GM23338 (cell line): ENCODE data around the gene OGN. TPM values are rescaled to one million over a fixed set of nuclear protein-coding genes. Genes with fewer than 3 reads are reported as not detected.

Source experiments
- ATAC-seq: fragments of 200-7000 bp; cut with Tn5 transposase; 3 replicates; pipeline ENCODE4 v1.9.1; 2020
- DNase-seq: peaks from one replicate; pipeline ENCODE4 v3.0.0-alpha.2; 2015; ENCODE audit warnings: low spot score
- H2AFZ ChIP-seq: fragments of 200-600 bp; sonication (generic); 2 replicates; pipeline ENCODE4 v1.8.0; 2016; ENCODE audit warnings: antibody characterized with exemption, mild to moderate bottlenecking, moderate library complexity
- H3F3A ChIP-seq: fragments of 200-600 bp; sonication (generic); replicated peaks from 2 replicates; pipeline ENCODE4 v1.8.0; 2017; ENCODE audit warnings: antibody characterized with exemption, mixed run types, low read depth
- H3K27ac ChIP-seq: fragments of 200-600 bp; sonication (generic); 2 replicates; pipeline ENCODE4 v1.6.1; 2016; ENCODE audit warnings: low read depth
- H3K27me3 ChIP-seq: fragments of 200-600 bp; sonication (generic); 2 replicates; pipeline ENCODE4 v1.8.0; 2016; ENCODE audit warnings: mild to moderate bottlenecking, mixed run types, moderate library complexity; ENCODE audit not compliant: insufficient read depth
- H3K36me3 ChIP-seq: fragments of 200-600 bp; sonication (generic); 2 replicates; pipeline ENCODE4 v1.8.0; 2016; ENCODE audit warnings: mild to moderate bottlenecking; ENCODE audit not compliant: insufficient read depth
- H3K4me1 ChIP-seq: fragments of 200-600 bp; sonication (generic); 2 replicates; pipeline ENCODE4 v1.8.0; 2016; ENCODE audit warnings: mild to moderate bottlenecking, moderate library complexity; ENCODE audit not compliant: insufficient read depth
- H3K4me2 ChIP-seq: fragments of 200-600 bp; sonication (generic); 2 replicates; pipeline ENCODE4 v1.7.1; 2017; ENCODE audit warnings: mixed run types
- H3K4me3 ChIP-seq: fragments of 200-600 bp; sonication (generic); 2 replicates; pipeline ENCODE4 v1.6.1; 2016; ENCODE audit warnings: mixed run types
- H3K79me2 ChIP-seq: fragments of 200-600 bp; sonication (generic); replicated peaks from 2 replicates; pipeline ENCODE4 v1.8.0; 2017; ENCODE audit warnings: mild to moderate bottlenecking; ENCODE audit not compliant: insufficient read depth
- H3K9me2 ChIP-seq: fragments of 200-600 bp; sonication (generic); 2 replicates; pipeline ENCODE4 v1.8.0; 2017; ENCODE audit not compliant: insufficient read depth
- H4K20me1 ChIP-seq: fragments of 200-600 bp; sonication (generic); replicated peaks from 2 replicates; pipeline ENCODE4 v1.8.0; 2017; ENCODE audit warnings: mild to moderate bottlenecking; ENCODE audit not compliant: insufficient read depth
- H3K27ac Mint-ChIP-seq: 2 replicates; pipeline ENCODE4 v1.8.0; 2020; ENCODE audit warnings: inconsistent platforms, mild to moderate bottlenecking, moderate library complexity, mixed read lengths
- H3K27me3 Mint-ChIP-seq: 3 replicates; pipeline ENCODE4 v1.8.0; 2022; ENCODE audit warnings: low read depth, mild to moderate bottlenecking, moderate library complexity, mixed read lengths, inconsistent platforms; ENCODE audit not compliant: insufficient read depth, poor library complexity
- H3K36me3 Mint-ChIP-seq: 3 replicates; pipeline ENCODE4 v1.8.0; 2021; ENCODE audit warnings: low read depth, mild to moderate bottlenecking, inconsistent platforms, moderate library complexity, mixed read lengths
- H3K4me1 Mint-ChIP-seq: 3 replicates; pipeline ENCODE4 v1.8.0; 2020; ENCODE audit warnings: mild to moderate bottlenecking, inconsistent platforms, mixed read lengths
- H3K4me3 Mint-ChIP-seq: 3 replicates; pipeline ENCODE4 v1.8.0; 2021; ENCODE audit warnings: moderate library complexity, mild to moderate bottlenecking, inconsistent platforms, mixed read lengths
- H3K9me3 Mint-ChIP-seq: 3 replicates; pipeline ENCODE4 v1.8.0; 2020; ENCODE audit warnings: moderate library complexity, mild to moderate bottlenecking, inconsistent platforms, mixed read lengths
- CREB1 ChIP-seq: fragments of 250-450 bp; sonication (Bioruptor Pico); IDR thresholded peaks from 2 replicates; pipeline ENCODE4 v1.5.0; 2020; ENCODE audit warnings: low read depth, mild to moderate bottlenecking, moderate library complexity
- EZH2 ChIP-seq: fragments of 200-600 bp; sonication (generic); IDR thresholded peaks from one replicate; pipeline ENCODE4 v1.8.0; 2017; ENCODE audit warnings: antibody characterized with exemption, mild to moderate bottlenecking, low read depth; ENCODE audit not compliant: unreplicated experiment
- EZH2phosphoT487 ChIP-seq: fragments of 200-600 bp; sonication (generic); IDR thresholded peaks from one replicate; pipeline ENCODE4 v1.8.1; 2018; ENCODE audit warnings: antibody characterized with exemption; ENCODE audit not compliant: unreplicated experiment
- JUNB ChIP-seq: IDR thresholded peaks from one replicate; pipeline ENCODE4 v1.6.1; 2016; ENCODE audit warnings: antibody characterized with exemption; ENCODE audit not compliant: unreplicated experiment
- NANOG ChIP-seq: IDR thresholded peaks from 2 replicates; pipeline ENCODE4 v1.6.1; 2016; ENCODE audit warnings: antibody characterized with exemption, borderline replicate concordance
- POLR2AphosphoS5 ChIP-seq: IDR thresholded peaks from 2 replicates; pipeline ENCODE4 v1.6.1; 2016; ENCODE audit warnings: antibody characterized with exemption, low read depth
- REST ChIP-seq: IDR thresholded peaks from one replicate; pipeline ENCODE4 v1.6.1; 2018; ENCODE audit warnings: antibody characterized with exemption; ENCODE audit not compliant: unreplicated experiment
- STAT1 ChIP-seq: IDR thresholded peaks from one replicate; pipeline ENCODE4 v1.6.1; 2016; ENCODE audit warnings: antibody characterized with exemption; ENCODE audit not compliant: unreplicated experiment
- ZNF114 ChIP-seq: fragments of 250-450 bp; sonication (Bioruptor Pico); IDR thresholded peaks from 2 replicates; pipeline ENCODE4 v1.5.0; 2020; ENCODE audit warnings: mild to moderate bottlenecking, moderate library complexity
- ZNF331 ChIP-seq: fragments of 250-450 bp; sonication (Bioruptor Pico); IDR thresholded peaks from 2 replicates; pipeline ENCODE4 v1.5.0; 2020; ENCODE audit warnings: low read depth, mild to moderate bottlenecking, moderate library complexity
- polyA plus RNA-seq: library from polyadenylated mRNA; unstranded; fragments of >200 nt; fragmentation: Nextera tagmentation; extraction: Ambion mirVana; gene quantifications from 2 replicates; pipeline ENCODE4 v1.2.1, GENCODE V29; 2016
- total RNA-seq: library from RNA; depleted of rRNA; stranded (reverse); fragments of >200 nt; shearing (Covaris generic); gene quantifications from 2 replicates; pipeline ENCODE4 v1.2.3, GENCODE V29; 2014
- TF ChIP-seq, protein P1 (sequence below), 2 experiments: fragments of 200-600 bp in 1 of 2; sonication (generic) in 1 of 2; conservative IDR thresholded peaks; 2 replicates each; pipeline versions ENCODE4 v1.5.1 to v1.6.1; 2016 to 2017; ENCODE audit warnings: antibody characterized with exemption in 2 of 2, low read depth in 2 of 2, mild to moderate bottlenecking in 2 of 2, moderate library complexity in 1 of 2
- TF ChIP-seq, protein P2 (sequence below): IDR thresholded peaks from 2 replicates; pipeline ENCODE4 v1.6.1; 2016; ENCODE audit warnings: antibody characterized with exemption

The OGN gene
- total and polyA plus RNA-seq, 2 experiments from 2014 or later, result 2.5 TPM; not detected in 1

- Histone ChIP-seq H4K20me1 (no peaks in the 10 kb centered on the region), H3K4me1 (no peaks in the 10 kb centered on the region), H3K27ac (no peak overlapping the region), H3K4me2 (no peak overlapping the region), H3K27me3 (no peaks in the 10 kb centered on the region), H3K36me3 (no peaks in the 10 kb centered on the region), H2AFZ (no peak overlapping the region), H3F3A (no peaks in the 10 kb centered on the region), H3K79me2 (no peaks in the 10 kb centered on the region), H3K9me2 (no peaks in the 10 kb centered on the region), H3K4me3 (no peak overlapping the region)
- H3K4me1 Mint-ChIP-seq, result peaks cover 7% of the 10 kb centered on the region; the same call in 2 of the 3 replicates
- TF ChIP-seq JUNB (no peak), EZH2phosphoT487 (no peak)
- H3K27me3 Mint-ChIP-seq, result no peaks in the 10 kb centered on the region
- H3K36me3 Mint-ChIP-seq, result no peaks in the 10 kb centered on the region
- H3K27ac Mint-ChIP-seq, result no peak overlapping the region
- ATAC-seq, result no peak
- H3K4me3 Mint-ChIP-seq, result no peak overlapping the region
- H3K9me3 Mint-ChIP-seq, result no peaks in the 10 kb centered on the region
- DNase-seq, result no peak
These were observed 19.2 kb upstream of the OGN start for GRCh38 chr9:92423612-92424011.

DNA sequence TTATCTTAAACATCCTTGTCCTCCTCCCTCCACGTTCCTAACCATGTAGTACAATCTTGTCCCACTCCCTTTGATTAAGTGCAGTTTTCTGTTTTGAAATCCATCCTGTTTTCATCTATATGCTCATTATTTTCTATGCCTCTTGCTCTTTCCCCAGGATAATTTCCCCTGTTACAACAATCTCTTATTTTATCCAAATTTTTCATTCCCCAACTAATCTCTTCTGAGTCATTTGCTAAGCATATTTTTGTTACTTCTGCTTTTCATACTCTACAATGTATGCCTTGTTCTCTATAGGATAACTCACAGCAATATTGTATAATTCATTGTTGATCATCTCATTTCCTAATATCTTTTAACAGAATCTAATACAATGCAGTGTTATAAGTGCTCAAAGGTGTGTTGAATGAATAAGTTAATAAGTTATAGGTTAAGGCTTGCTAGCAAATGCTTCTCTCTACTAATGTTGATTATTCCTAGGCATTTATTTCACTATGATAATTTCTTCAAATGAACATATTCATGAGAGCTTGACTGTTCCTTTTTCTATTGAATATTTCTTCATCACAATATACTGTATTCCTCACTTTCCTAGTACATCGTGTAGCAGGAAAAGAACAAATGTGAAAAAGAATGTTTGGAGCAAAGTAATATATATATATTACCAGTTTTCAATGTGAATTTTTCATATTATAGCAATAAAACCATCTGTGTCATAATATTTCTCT lies 18.4 kb upstream of the OGN start:
- ATAC-seq, result no peak
- Histone ChIP-seq H3K36me3 (no peaks in the 10 kb centered on the region), H3K4me2 (no peak overlapping the region), H3K4me3 (no peak overlapping the region), H3K27me3 (no peaks in the 10 kb centered on the region), H3K4me1 (no peaks in the 10 kb centered on the region), H3K9me2 (no peaks in the 10 kb centered on the region), H2AFZ (no peak overlapping the region), H4K20me1 (no peaks in the 10 kb centered on the region), H3F3A (no peaks in the 10 kb centered on the region), H3K27ac (no peak overlapping the region), H3K79me2 (no peaks in the 10 kb centered on the region)
- H3K4me3 Mint-ChIP-seq, result no peak overlapping the region
- H3K36me3 Mint-ChIP-seq, result no peaks in the 10 kb centered on the region
- TF ChIP-seq NANOG (no peak), STAT1 (no peak)
- no peaks in the 10 kb centered on the region for H3K9me3 Mint-ChIP-seq
- no peaks in the 10 kb centered on the region for H3K27me3 Mint-ChIP-seq
- no peak overlapping the region for H3K27ac Mint-ChIP-seq
- DNase-seq, result no peak
- peaks cover 7% of the 10 kb centered on the region; the same call in 2 of the 3 replicates for H3K4me1 Mint-ChIP-seq

DNA sequence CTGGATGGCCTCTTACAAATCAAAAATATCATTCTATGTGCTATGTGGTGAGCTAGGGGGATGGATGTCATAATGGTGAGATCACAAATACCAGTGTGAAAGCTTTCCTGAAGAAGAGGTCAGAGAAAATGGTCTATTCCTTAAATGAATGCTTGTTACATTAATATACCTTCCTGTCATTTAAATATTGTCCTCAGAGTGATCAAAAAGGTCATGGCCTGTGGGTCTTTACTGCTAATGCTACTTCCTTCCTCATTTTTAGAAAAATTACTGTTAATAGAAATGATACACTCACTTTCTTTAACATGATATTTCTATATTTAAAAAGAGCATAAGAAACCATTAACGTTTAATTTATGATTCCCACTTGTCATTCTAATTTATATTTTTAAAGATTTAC lies 10.2 kb upstream of the OGN start:
- Histone ChIP-seq H3K4me3 (no peak overlapping the region), H3K79me2 (no peaks in the 10 kb centered on the region), H4K20me1 (no peaks in the 10 kb centered on the region), H3K27me3 (no peaks in the 10 kb centered on the region), H3K4me2 (no peak overlapping the region), H3K9me2 (no peaks in the 10 kb centered on the region), H3K27ac (no peak overlapping the region), H2AFZ (no peak overlapping the region), H3K36me3 (no peaks in the 10 kb centered on the region), H3K4me1 (no peaks in the 10 kb centered on the region), H3F3A (no peaks in the 10 kb centered on the region)
- Mint-ChIP-seq H3K4me3 (no peak overlapping the region), H3K4me1 (no peaks in the 10 kb centered on the region; the same call in 2 of the 3 replicates), H3K9me3 (no peaks in the 10 kb centered on the region), H3K27me3 (no peaks in the 10 kb centered on the region), H3K27ac (no peak overlapping the region), H3K36me3 (no peaks in the 10 kb centered on the region)
- no peak for DNase-seq
- ATAC-seq, result no peak
- TF ChIP-seq, protein P1, sequence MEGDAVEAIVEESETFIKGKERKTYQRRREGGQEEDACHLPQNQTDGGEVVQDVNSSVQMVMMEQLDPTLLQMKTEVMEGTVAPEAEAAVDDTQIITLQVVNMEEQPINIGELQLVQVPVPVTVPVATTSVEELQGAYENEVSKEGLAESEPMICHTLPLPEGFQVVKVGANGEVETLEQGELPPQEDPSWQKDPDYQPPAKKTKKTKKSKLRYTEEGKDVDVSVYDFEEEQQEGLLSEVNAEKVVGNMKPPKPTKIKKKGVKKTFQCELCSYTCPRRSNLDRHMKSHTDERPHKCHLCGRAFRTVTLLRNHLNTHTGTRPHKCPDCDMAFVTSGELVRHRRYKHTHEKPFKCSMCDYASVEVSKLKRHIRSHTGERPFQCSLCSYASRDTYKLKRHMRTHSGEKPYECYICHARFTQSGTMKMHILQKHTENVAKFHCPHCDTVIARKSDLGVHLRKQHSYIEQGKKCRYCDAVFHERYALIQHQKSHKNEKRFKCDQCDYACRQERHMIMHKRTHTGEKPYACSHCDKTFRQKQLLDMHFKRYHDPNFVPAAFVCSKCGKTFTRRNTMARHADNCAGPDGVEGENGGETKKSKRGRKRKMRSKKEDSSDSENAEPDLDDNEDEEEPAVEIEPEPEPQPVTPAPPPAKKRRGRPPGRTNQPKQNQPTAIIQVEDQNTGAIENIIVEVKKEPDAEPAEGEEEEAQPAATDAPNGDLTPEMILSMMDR (conservative IDR thresholded peaks at IDR 0.05; ENCODE audit: low read depth in 2 of 2), result no peak
- TF ChIP-seq EZH2 (no peak), ZNF331 (CRISPR knock-in tag) (no peak), STAT1 (no peak), EZH2phosphoT487 (no peak), POLR2AphosphoS5 (no peak), REST (no peak), ZNF114 (no peak), JUNB (no peak), NANOG (no peak), CREB1 (CRISPR knock-in tag) (no peak)
- TF ChIP-seq, protein P2, sequence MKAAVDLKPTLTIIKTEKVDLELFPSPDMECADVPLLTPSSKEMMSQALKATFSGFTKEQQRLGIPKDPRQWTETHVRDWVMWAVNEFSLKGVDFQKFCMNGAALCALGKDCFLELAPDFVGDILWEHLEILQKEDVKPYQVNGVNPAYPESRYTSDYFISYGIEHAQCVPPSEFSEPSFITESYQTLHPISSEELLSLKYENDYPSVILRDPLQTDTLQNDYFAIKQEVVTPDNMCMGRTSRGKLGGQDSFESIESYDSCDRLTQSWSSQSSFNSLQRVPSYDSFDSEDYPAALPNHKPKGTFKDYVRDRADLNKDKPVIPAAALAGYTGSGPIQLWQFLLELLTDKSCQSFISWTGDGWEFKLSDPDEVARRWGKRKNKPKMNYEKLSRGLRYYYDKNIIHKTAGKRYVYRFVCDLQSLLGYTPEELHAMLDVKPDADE, result no peak
